ENCODE measurements around the gene CCDC88A.
A peak's percentile ranks its signal among the peaks of the same experiment; 100 is the strongest.
"Not testable (repeated sequence)": the region's sequence is repeated elsewhere in the genome, so short reads cannot be mapped to it uniquely, and the experiment has no call there.

CCDC88A gene

GRCh38 chr2:55296393-55296792, 123.3 kb downstream of the CCDC88A start:
- no peak for DNase-seq

DNA sequence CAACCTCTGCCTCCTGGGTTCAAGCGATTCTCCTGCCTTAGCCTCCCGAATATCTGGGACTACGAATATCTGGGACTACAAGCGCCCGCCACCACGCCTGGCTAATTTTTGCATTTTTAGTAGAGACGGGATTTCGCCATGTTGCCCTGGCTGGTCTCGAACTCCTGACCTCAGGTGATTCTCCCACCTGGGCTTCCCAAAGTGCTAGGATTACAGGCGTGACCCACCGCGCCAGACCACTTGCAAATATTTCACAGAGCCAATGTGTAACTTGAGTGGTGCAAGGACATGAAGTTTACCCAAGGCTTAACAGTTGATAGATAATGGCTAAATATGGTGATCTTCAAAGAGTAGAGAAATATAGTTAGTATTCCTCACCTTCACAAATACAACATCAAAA, 136.6 kb downstream of the CCDC88A start:
- DNase-seq = no peak

- peak; percentile 69 for DNase-seq
Measured at GRCh38 chr2:55282110-55282917, 137.3 kb downstream of the CCDC88A start.

GRCh38 chr2:55280851-55281546, 138.7 kb downstream of the CCDC88A start:
- not testable (repeated sequence) for DNase-seq

- not testable (repeated sequence) for DNase-seq
Measured at GRCh38 chr2:55279859-55280424, 139.7 kb downstream of the CCDC88A start.

- not testable (repeated sequence) for DNase-seq
Measured at GRCh38 chr2:55279214-55279835, 140.3 kb downstream of the CCDC88A start.

GRCh38 chr2:55277310-55277709, 142.3 kb downstream of the CCDC88A start:
- no peak for DNase-seq

GRCh38 chr2:55274346-55274745, 145.3 kb downstream of the CCDC88A start:
- DNase-seq = not testable (repeated sequence)

DNA sequence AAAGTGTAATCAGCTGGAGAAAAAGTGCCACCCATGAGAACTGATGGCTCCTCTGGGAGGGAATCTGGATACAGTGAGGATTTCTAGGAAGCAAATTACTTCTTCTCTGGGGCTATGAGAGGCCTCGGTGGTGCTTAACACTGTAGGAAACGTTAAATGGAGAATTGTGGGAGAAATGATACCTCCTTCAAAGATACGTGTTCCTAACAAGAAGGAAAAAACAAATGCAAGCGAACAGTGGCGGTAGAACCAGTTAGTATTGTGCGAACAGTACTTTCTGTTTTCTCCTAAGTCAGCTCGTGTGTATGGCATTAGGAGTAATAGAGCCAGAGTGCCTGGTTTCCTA, 150.0 kb downstream of the CCDC88A start:
- DNase-seq = no peak

GRCh38 chr2:55268907-55269644, 150.6 kb downstream of the CCDC88A start, which contains the start of gene MTIF2:
TSS of gene MTIF2 (minus strand) at chr2:55269231. CDS start at chr2:55263858, 5,373 bp downstream.
- peak; percentile 86 for DNase-seq

- no peak for DNase-seq
Measured at GRCh38 chr2:55268288-55268906, 151.3 kb downstream of the CCDC88A start.

- DNase-seq = not testable (repeated sequence)
Measured at GRCh38 chr2:55259586-55259985, 160.1 kb downstream of the CCDC88A start.

- DNase-seq = no peak
Measured at GRCh38 chr2:55252832-55253231, 166.8 kb downstream of the CCDC88A start.

- no peak for DNase-seq
Measured at GRCh38 chr2:55247025-55247424, 172.6 kb downstream of the CCDC88A start.

DNA sequence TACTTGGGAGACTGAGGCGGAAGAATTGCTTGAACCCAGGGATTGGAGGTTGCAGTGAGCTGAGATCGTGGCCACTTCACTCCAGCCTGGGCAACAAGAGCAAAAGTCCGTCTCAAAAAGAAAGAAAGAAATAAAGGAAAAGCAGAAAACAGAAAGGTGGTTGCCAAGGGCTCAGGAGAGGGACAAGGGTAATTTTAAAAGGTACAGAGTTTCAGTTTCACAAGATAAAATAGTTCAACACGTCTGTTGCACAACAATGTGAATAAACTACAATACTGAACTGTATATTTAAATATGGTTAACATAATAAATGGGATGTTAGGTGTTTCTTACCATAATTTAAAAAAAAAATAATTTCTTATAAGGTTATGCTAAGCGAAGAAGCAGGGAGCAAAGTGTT, 174.2 kb downstream of the CCDC88A start:
- no peak for DNase-seq

DNA sequence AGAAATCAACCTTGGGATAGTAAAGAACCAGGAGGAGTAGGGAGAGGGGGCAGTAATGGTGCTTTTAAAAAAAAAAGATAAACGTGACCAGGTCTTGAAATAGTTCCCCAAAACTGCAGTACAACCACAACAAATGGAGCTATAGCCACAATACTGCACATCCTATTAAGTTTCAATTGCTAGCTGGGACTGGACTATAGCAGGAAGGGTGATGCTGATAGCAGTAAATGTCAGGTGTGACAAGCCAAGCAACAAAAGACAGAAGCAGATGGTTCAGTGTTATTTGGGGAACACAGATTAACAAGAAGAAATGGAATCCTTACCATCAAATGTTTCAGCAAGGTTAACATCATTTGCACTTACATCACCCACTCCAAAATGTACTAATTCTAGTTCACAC, 177.0 kb downstream of the CCDC88A start:
- DNase-seq = no peak

GRCh38 chr2:55241582-55241981, 178.1 kb downstream of the CCDC88A start:
- not testable (repeated sequence) for DNase-seq

GRCh38 chr2:55239656-55240222, 179.9 kb downstream of the CCDC88A start:
- no peak for DNase-seq

All from NK-92 treated with Interleukin-12 subunit alpha and Interleukin-12 subunit beta, amount 100 ng/mL, for 24 hours (cell line).